K562 (cell line): ENCODE measurements around the gene ARPC2. TPM values are rescaled to one million over a fixed set of nuclear protein-coding genes. Genes with fewer than 3 reads are reported as not detected.

ENCODE experiments used
- FOXA1 ChIP-seq: fragments of 450-650 bp; IDR thresholded peaks from 2 replicates; pipeline ENCODE4 v1.6.1; 2016; ENCODE audit warnings: mild to moderate bottlenecking, borderline replicate concordance
- FOXO4 ChIP-seq: fragments of 450-650 bp; formaldehyde crosslinking; IDR thresholded peaks from 2 replicates; pipeline ENCODE4 v1.4.0; 2020; ENCODE audit warnings: mild to moderate bottlenecking, moderate library complexity
- FUS ChIP-seq: fragments of 200-400 bp; formaldehyde crosslinking; optimal IDR thresholded peaks from 2 replicates; pipeline ENCODE3; 2017; ENCODE audit warnings: low read depth, low read length
- GTF2A2 ChIP-seq: IDR thresholded peaks from 2 replicates; pipeline ENCODE4 v1.6.1; 2016; ENCODE audit warnings: mild to moderate bottlenecking, missing genetic modification characterization, missing compliant biosample characterization
- RBFOX2 ChIP-seq: fragments of 200-400 bp; formaldehyde crosslinking; IDR thresholded peaks from 2 replicates; pipeline ENCODE4 v1.6.1; 2017; ENCODE audit warnings: low read depth, mild to moderate bottlenecking, low read length, moderate library complexity
- SIN3B ChIP-seq: fragments of 450-650 bp; IDR thresholded peaks from 2 replicates; pipeline ENCODE4 v1.6.1; 2017; ENCODE audit warnings: low read depth, mild to moderate bottlenecking, moderate library complexity
- SMAD2 ChIP-seq: fragments of 150-350 bp; IDR thresholded peaks from 2 replicates; pipeline ENCODE4 v1.6.1; 2014; ENCODE audit warnings: low read depth, mild to moderate bottlenecking, low read length
- ZNF263 ChIP-seq: sonication (generic); formaldehyde crosslinking; IDR thresholded peaks from 2 replicates; pipeline ENCODE4 v1.8.0; 2022; ENCODE audit warnings: mild to moderate bottlenecking, missing genetic modification reagents, borderline replicate concordance
- ZNF449 ChIP-seq: fragments of 250-450 bp; sonication (Bioruptor Pico); IDR thresholded peaks from 2 replicates; pipeline ENCODE4 v1.8.0; 2022; ENCODE audit warnings: moderate library complexity, mild to moderate bottlenecking, inconsistent platforms
- ZNF512 ChIP-seq: IDR thresholded peaks from 2 replicates; pipeline ENCODE4 v1.6.1; 2016; ENCODE audit warnings: missing genetic modification characterization, missing compliant biosample characterization
- ZNF699 ChIP-seq: fragments of 250-450 bp; sonication (Bioruptor Pico); IDR thresholded peaks from 2 replicates; pipeline ENCODE4 v1.8.0; 2021; ENCODE audit warnings: mild to moderate bottlenecking, moderate library complexity; ENCODE audit not compliant: insufficient replicate concordance
- polyA plus RNA-seq, 8 experiments: library from polyadenylated mRNA; depleted of rRNA in 4 of 8; stranded (reverse) in 5 of 8; unstranded in 3 of 8; fragments of >200 nt; fragmentation: Nextera tagmentation in 2 of 8; fragmentation: Illumina TruSeq in 1 of 8; extraction: Ambion mirVana in 2 of 8; extraction: Trizol in 1 of 8; gene quantifications; 2 replicates each; pipeline versions ENCODE4 v1.2.1 to v1.2.3, GENCODE V29; 2011 to 2014; ENCODE audit warnings: inconsistent platforms in 1 of 8, missing spikeins in 1 of 8
- total RNA-seq, 7 experiments: library from RNA; depleted of rRNA in 6 of 7; stranded (reverse); fragments of >200 nt in 6 of 7; fragmentation: Illumina TruSeq in 2 of 7; extraction: Trizol in 2 of 7; gene quantifications; 2 replicates each; pipeline versions ENCODE4 v1.2.1 to v1.2.3, GENCODE V29; 2011 to 2021; ENCODE audit warnings: low replicate concordance in 1 of 7

ARPC2 gene
- total and polyA plus RNA-seq, 9 of the 15 experiments (the other 6 are each of a cell fraction or from before 2014, with no cell fraction given) = 81.9 to 187 (median 103) TPM

- TF ChIP-seq ZNF449 (CRISPR knock-in tag) = no peak
- no peak; the same call in 1 of the 2 replicates for TF ChIP-seq ZNF263 (CRISPR knock-in tag)
- TF ChIP-seq RBFOX2 = peak; percentile 90
- no peak for TF ChIP-seq FUS
- no peak for TF ChIP-seq SIN3B
- no peak for TF ChIP-seq SMAD2
- no peak for TF ChIP-seq FOXA1
- no peak for TF ChIP-seq GTF2A2 (tag)
- no peak for TF ChIP-seq ZNF512
- no peak for TF ChIP-seq FOXO4 (CRISPR knock-in tag)
- TF ChIP-seq ZNF699 (CRISPR knock-in tag) = no peak
These were observed at the start of gene ARPC2 (continued) for GRCh38 chr2:218216674-218217359.
